HepG2 (cell line): ENCODE measurements around the gene PAPOLA. TPM values are rescaled to one million over a fixed set of nuclear protein-coding genes. Genes with fewer than 3 reads are reported as not detected.

ENCODE experiments used
- GTF2F1 ChIP-seq: fragments of 150-350 bp; IDR thresholded peaks from 2 replicates; pipeline ENCODE4 v1.6.1; 2014; ENCODE audit warnings: low read length
- MLXIP ChIP-seq: sonication (generic); formaldehyde crosslinking; IDR thresholded peaks from 2 replicates; pipeline ENCODE4 v1.9.0; 2021; ENCODE audit warnings: missing genetic modification reagents, borderline replicate concordance
- PBX3 ChIP-seq: sonication (generic); formaldehyde crosslinking; IDR thresholded peaks from 2 replicates; pipeline ENCODE4 v1.8.1; 2023; ENCODE audit warnings: missing genetic modification reagents, inconsistent platforms, borderline replicate concordance
- POLR2AphosphoS5 ChIP-seq: IDR thresholded peaks from 2 replicates; pipeline ENCODE4 v1.6.1; 2012; ENCODE audit warnings: low read depth, low read length
- SIN3B ChIP-seq: fragments of 150-350 bp; IDR thresholded peaks from 2 replicates; pipeline ENCODE4 v1.6.1; 2014; ENCODE audit warnings: low read length
- SIX1 ChIP-seq: sonication (generic); formaldehyde crosslinking; IDR thresholded peaks from 2 replicates; pipeline ENCODE4 v1.4.0; 2020; ENCODE audit warnings: missing genetic modification reagents, borderline replicate concordance
- SRF ChIP-seq: IDR thresholded peaks from 2 replicates; pipeline ENCODE4 v1.6.1; 2011; ENCODE audit warnings: mild to moderate bottlenecking, low read depth, low read length, moderate library complexity
- STAT6 ChIP-seq: sonication (generic); formaldehyde crosslinking; IDR thresholded peaks from 2 replicates; pipeline ENCODE4 v1.4.0; 2020; ENCODE audit warnings: missing genetic modification reagents, mild to moderate bottlenecking, borderline replicate concordance
- TEAD2 ChIP-seq: sonication (generic); formaldehyde crosslinking; IDR thresholded peaks from 2 replicates; pipeline ENCODE4 v1.9.0; 2021; ENCODE audit warnings: missing genetic modification reagents
- TFDP2 ChIP-seq: sonication (generic); formaldehyde crosslinking; IDR thresholded peaks from 2 replicates; pipeline ENCODE4 v1.4.0; 2020; ENCODE audit warnings: missing genetic modification reagents
- ZBTB49 ChIP-seq: sonication (generic); formaldehyde crosslinking; IDR thresholded peaks from 2 replicates; pipeline ENCODE4 v1.4.0; 2020; ENCODE audit warnings: missing genetic modification reagents, borderline replicate concordance
- ZMAT5 ChIP-seq: sonication (generic); formaldehyde crosslinking; IDR thresholded peaks from 2 replicates; pipeline ENCODE4 v1.5.0; 2020; ENCODE audit warnings: mild to moderate bottlenecking, low read depth, missing genetic modification reagents, borderline replicate concordance
- ZNF20 ChIP-seq: sonication (generic); formaldehyde crosslinking; IDR thresholded peaks from 2 replicates; pipeline ENCODE4 v1.4.0; 2020; ENCODE audit warnings: mild to moderate bottlenecking, moderate library complexity, missing genetic modification reagents
- ZNF383 ChIP-seq: sonication (generic); formaldehyde crosslinking; IDR thresholded peaks from 2 replicates; pipeline ENCODE4 v1.4.0; 2020; ENCODE audit warnings: missing genetic modification reagents, mild to moderate bottlenecking, borderline replicate concordance
- ZNF44 ChIP-seq: sonication (generic); formaldehyde crosslinking; IDR thresholded peaks from 2 replicates; pipeline ENCODE4 v1.5.1; 2020; ENCODE audit warnings: mild to moderate bottlenecking, missing genetic modification reagents
- ZNF451 ChIP-seq: sonication (generic); formaldehyde crosslinking; IDR thresholded peaks from 2 replicates; pipeline ENCODE4 v1.5.0; 2020; ENCODE audit warnings: mild to moderate bottlenecking, missing genetic modification reagents
- ZNF816 ChIP-seq: sonication (generic); formaldehyde crosslinking; IDR thresholded peaks from 2 replicates; pipeline ENCODE4 v1.8.0; 2022; ENCODE audit warnings: missing genetic modification reagents, mild to moderate bottlenecking, borderline replicate concordance
- polyA plus RNA-seq, 8 experiments: library from polyadenylated mRNA; depleted of rRNA in 3 of 8; stranded (reverse) in 7 of 8; unstranded in 1 of 8; fragments of >200 nt; fragmentation: Illumina TruSeq in 4 of 8; extraction: Trizol in 4 of 8; gene quantifications; 2 replicates each; pipeline versions ENCODE4 v1.2.1 to v1.2.3, GENCODE V29; 2011 to 2016; ENCODE audit warnings: low read depth in 4 of 8, missing spikeins in 1 of 8, mixed read lengths in 1 of 8; ENCODE audit not compliant: insufficient read depth in 1 of 8
- total RNA-seq, 5 experiments: library from RNA; depleted of rRNA; stranded (reverse); fragments of >200 nt; fragmentation: Illumina TruSeq; extraction: Trizol; gene quantifications; 2 replicates each; pipeline ENCODE4 v1.2.3, GENCODE V29; 2016; ENCODE audit warnings: low read depth in 1 of 5

PAPOLA gene
- total and polyA plus RNA-seq, 2 of the 13 experiments (the other 11 are each of a cell fraction or from before 2014, with no cell fraction given): 103 to 151 TPM

GRCh38 chr14:96461950-96462798 is 40.0 kb upstream of the PAPOLA start (continued):
- TF ChIP-seq STAT6 (peak; percentile 32; the same call in 1 of the 2 replicates), ZMAT5 (no peak), PBX3 (CRISPR knock-in tag) (no peak), ZNF816 (CRISPR knock-in tag) (no peak), ZNF383 (CRISPR knock-in tag) (no peak), SIN3B (no peak), MLXIP (CRISPR knock-in tag) (no peak), TFDP2 (CRISPR knock-in tag) (0 out of 2 replicates have a peak, but pooled peaks have one; percentile 34), ZBTB49 (CRISPR knock-in tag) (no peak), SIX1 (CRISPR knock-in tag) (0 out of 2 replicates have a peak, but pooled peaks have one; percentile 29), GTF2F1 (no peak), SRF (no peak), ZNF20 (CRISPR knock-in tag) (no peak), TEAD2 (CRISPR knock-in tag) (no peak), POLR2AphosphoS5 (peak; percentile 57; the same call in 1 of the 2 replicates), ZNF44 (CRISPR knock-in tag) (peak; percentile 62; the same call in 1 of the 2 replicates), ZNF451 (CRISPR knock-in tag) (no peak)
